Measurements from ENCODE around the gene FAM217B.

FAM217B gene, protein sequence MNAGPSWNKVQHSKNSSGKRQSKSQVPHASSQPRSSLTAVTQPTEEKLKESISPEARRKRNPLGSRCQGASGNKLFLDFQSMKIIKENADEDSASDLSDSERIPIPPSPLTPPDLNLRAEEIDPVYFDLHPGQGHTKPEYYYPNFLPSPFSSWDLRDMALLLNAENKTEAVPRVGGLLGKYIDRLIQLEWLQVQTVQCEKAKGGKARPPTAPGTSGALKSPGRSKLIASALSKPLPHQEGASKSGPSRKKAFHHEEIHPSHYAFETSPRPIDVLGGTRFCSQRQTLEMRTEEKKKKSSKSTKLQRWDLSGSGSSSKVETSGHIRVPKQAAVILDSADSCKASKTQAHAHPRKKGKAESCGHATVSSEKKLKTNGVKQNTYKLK

DNA sequence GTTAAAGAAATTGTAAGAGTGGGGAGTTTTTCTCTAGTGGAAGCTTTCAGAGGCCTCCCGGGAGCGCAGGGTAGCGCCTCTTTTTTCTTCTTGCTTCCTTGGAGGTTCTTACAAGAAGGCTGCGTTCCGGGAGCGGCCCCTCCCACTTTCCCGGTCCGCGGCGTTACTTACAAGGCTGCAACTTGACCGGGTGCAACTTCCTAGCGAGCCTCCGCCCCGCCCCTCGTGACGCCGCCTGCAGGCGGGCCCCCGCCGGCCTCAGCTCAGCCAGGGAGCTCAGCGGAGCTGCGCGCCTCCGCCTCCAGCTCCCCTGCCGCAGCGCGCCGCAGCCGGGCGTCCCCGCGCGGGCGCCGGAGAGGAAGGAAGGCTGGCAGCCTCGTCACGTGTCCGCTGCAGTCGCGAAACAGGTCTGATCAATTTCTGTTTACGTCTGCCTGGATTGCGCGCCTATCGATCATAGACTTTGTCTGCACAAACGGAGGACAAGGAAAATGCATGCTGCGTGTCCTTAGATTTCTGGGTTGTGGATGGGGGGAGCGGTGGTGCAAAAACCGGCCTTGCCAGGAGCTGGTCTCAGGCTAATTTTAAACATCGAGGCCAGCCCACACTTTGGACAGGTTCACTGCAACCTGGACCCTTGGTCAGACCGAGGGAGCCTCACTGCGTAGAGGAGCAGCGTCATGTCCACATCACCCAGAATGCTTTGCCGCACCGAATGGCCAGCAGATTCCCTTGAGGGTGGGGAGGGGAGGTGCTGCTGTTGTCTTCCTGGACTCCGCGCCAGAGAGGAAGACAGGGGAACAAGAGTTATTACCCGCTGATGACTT lies at the start of gene FAM217B, which contains the start of gene PPP1R3D:
FAM217B (plus strand) TSS at position 261 of the 827 bp plus-strand sequence. CDS start 3,555 bp downstream, outside the sequence.
PPP1R3D (minus strand) TSS at position 177 of the 827 bp plus-strand sequence. CDS start 374 bp downstream, outside the sequence.
- TF ChIP-seq, protein P1, sequence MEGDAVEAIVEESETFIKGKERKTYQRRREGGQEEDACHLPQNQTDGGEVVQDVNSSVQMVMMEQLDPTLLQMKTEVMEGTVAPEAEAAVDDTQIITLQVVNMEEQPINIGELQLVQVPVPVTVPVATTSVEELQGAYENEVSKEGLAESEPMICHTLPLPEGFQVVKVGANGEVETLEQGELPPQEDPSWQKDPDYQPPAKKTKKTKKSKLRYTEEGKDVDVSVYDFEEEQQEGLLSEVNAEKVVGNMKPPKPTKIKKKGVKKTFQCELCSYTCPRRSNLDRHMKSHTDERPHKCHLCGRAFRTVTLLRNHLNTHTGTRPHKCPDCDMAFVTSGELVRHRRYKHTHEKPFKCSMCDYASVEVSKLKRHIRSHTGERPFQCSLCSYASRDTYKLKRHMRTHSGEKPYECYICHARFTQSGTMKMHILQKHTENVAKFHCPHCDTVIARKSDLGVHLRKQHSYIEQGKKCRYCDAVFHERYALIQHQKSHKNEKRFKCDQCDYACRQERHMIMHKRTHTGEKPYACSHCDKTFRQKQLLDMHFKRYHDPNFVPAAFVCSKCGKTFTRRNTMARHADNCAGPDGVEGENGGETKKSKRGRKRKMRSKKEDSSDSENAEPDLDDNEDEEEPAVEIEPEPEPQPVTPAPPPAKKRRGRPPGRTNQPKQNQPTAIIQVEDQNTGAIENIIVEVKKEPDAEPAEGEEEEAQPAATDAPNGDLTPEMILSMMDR (IDR thresholded peaks at IDR 0.05; ENCODE audit: low read depth, low read length): peak; percentile 18
- in situ Hi-C loops (cut with HindIII; ENCODE audit: low sequenced_read_pairs): no loop called here
- peak within 1 kb of the TSS; percentile 80 for H3K4me3 ChIP-seq (ENCODE audit: low read depth, low read length)
- peak; percentile 99 for DNase-seq (ENCODE audit: low read depth, low spot score)

DNA sequence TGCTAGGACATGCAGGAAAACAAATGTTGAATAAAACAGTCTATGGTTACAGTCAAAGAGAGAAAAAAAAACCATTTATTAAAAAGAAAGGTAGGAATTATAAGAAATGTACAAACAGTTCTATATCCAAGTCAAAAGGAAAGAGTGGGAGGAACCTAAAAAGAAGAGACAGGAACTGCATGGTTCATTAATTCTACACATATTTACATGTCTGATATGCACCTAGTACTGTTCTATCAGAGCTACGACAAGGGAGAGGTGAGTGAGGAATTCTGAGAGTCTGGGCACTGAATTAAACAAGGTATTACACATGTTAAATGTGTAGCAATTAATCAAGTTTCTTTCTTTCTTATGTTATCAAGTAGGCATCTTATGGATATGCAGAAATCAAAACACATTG lies 48.6 kb upstream of the FAM217B start:
- in situ Hi-C loops (cut with HindIII; ENCODE audit: low sequenced_read_pairs): no loop called here
- H3K4me3 ChIP-seq (ENCODE audit: low read depth, low read length): no peak overlapping the region
- TF ChIP-seq, protein P1 (IDR thresholded peaks at IDR 0.05; ENCODE audit: low read depth, low read length): no peak
- DNase-seq (ENCODE audit: low read depth, low spot score): no peak

DNA sequence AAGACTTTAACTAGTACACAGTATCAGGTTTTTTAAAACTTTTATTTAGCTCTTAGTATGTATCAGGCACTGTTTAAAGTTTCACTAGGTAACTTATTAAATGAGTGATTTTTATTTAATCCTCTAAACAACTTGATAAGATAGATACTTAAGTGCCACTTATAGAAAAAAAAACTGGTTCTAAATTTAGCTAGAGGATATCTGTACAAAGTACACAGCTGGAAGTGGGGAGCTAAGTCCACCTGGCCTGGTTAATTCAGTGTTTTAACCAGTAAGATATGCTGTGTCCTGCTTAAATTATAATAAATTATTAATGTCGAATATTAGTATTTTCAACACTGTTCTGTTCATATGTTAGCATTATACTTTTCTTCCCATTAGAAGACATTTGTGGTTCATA lies 44.3 kb upstream of the FAM217B start:
- no peak for DNase-seq (ENCODE audit: low read depth, low spot score)
- in situ Hi-C loops (cut with HindIII; ENCODE audit: low sequenced_read_pairs): no loop called here
- no peak overlapping the region for H3K4me3 ChIP-seq (ENCODE audit: low read depth, low read length)
- TF ChIP-seq, protein P1 (IDR thresholded peaks at IDR 0.05; ENCODE audit: low read depth, low read length): no peak

DNA sequence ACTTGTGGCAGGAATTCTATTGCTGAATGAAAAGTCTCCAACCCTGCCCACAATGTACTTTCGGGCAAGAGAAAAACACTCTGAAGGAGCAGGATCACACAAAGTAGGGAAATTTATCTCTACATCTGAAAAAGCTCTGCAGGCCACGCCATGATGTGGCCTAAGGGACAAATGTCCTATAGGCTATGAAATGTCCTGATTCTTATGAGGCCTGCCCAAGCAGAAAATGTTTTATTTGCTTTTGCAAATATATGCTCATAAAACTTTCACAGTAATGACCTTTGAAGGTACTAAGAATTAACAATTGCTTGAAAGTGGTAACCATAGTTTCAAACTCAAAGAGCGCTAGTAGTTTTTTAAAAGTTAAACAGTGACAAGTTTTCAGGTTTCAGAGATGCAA lies 37.7 kb upstream of the FAM217B start:
- in situ Hi-C loops (cut with HindIII; ENCODE audit: low sequenced_read_pairs): no loop called here

DNA sequence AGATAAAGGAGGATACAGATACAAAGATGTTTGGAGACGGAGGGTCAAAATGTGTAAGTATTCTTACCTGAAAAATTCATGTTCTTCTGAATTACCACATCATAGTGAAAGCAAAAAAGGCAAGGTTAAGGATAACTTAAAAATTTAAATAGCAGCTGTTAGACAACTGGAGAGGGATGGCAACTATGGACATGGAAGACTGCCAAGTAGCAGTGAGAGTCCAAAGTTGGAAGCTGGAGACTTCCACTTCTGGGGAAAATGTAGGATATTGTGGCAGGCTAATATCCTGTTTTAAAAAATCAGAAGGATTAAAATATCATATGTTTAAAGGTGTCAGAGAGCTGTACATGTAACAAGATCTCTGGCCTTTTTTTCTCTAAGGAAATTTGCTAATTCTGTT lies 36.6 kb upstream of the FAM217B start:
- no peak for DNase-seq (ENCODE audit: low read depth, low spot score)
- no peak overlapping the region for H3K4me3 ChIP-seq (ENCODE audit: low read depth, low read length)
- in situ Hi-C loops (cut with HindIII; ENCODE audit: low sequenced_read_pairs): no loop called here
- TF ChIP-seq, protein P1 (IDR thresholded peaks at IDR 0.05; ENCODE audit: low read depth, low read length): no peak

More for the DNA sequence above, 37.7 kb upstream of the FAM217B start:
- no peak for DNase-seq (ENCODE audit: low read depth, low spot score)
- no peak overlapping the region for H3K4me3 ChIP-seq (ENCODE audit: low read depth, low read length)
- TF ChIP-seq, protein P1 (IDR thresholded peaks at IDR 0.05; ENCODE audit: low read depth, low read length): no peak

DNA sequence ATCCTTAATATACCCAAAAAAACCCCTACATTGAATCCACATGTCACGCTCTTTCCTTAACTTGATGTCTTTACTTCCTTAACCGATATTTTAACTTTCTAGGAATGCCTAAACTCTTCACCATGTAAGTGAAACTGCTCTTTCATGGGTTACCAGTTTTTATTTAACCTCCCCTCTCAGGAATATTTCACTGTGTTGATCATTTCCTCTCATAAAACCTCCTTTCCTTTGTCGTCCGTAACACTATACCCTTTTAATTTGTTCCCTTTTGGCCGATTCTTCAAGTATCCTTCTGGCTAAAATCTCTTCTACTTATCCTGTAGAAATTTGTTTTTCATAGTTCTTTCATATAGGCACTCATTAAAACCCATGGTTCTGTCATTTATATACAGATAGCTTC lies 31.3 kb upstream of the FAM217B start:
- TF ChIP-seq, protein P1 (IDR thresholded peaks at IDR 0.05; ENCODE audit: low read depth, low read length): no peak
- no peak for DNase-seq (ENCODE audit: low read depth, low spot score)
- in situ Hi-C loops (cut with HindIII; ENCODE audit: low sequenced_read_pairs): no loop called here
- no peak overlapping the region for H3K4me3 ChIP-seq (ENCODE audit: low read depth, low read length)
